GM20000 (cell line): ENCODE data around the gene TSPAN31.

Experiments used
- DNase-seq: peaks from one replicate; pipeline ENCODE4 v3.0.0; 2012; ENCODE audit warnings: low spot score
- CTCF ChIP-seq: IDR thresholded peaks from 2 replicates; pipeline ENCODE4 v1.5.1; 2012; ENCODE audit warnings: mild to moderate bottlenecking, control low read depth; ENCODE audit errors: extremely low read depth, missing control alignments

The TSPAN31 gene

GRCh38 chr12:57764662-57765002 lies 19.8 kb downstream of the TSPAN31 start:
- DNase-seq = no peak

DNA sequence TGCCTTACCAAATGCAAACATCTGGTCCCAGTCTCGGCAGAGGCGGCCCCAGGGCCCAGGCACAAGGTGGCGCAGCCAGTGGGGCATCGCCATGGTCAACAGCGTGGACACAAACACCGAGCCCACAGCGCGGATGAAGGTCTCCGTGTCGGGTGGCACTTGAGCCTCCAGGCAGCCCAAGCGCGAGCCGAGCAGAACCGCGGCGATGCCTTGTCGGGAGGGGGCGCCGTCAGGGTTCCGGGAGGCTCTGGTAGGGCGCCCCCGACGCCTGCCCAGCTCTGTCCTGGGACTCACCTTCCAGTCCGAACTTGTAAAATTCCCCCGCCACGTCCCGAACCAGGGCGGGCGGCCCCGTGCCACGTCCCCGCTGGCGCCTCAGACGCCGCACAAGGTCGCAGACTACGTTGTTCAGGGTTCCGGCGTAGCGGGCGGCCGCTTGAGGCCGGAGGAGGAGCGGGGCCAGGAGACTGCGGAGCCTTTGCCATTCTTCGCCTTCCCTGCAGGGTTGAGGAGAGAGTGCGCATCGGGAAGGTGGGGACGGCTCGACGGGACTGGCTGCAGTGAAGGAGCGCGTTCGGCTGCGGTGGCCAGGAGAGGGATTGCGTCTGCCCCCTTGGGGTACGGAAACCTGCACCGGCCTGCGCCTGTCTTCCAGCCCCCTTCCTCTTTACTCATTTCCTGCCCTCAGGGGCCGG lies 20.3 kb downstream of the TSPAN31 start:
- peak; percentile 59 for TF ChIP-seq CTCF
- peak; percentile 67 for DNase-seq

More at GRCh38 chr12:57764662-57765002, 19.8 kb downstream of the TSPAN31 start:
- TF ChIP-seq CTCF = no peak

- TF ChIP-seq CTCF = no peak
- DNase-seq = no peak
Observed at GRCh38 chr12:57765698-57766463, 21.0 kb downstream of the TSPAN31 start.

DNA sequence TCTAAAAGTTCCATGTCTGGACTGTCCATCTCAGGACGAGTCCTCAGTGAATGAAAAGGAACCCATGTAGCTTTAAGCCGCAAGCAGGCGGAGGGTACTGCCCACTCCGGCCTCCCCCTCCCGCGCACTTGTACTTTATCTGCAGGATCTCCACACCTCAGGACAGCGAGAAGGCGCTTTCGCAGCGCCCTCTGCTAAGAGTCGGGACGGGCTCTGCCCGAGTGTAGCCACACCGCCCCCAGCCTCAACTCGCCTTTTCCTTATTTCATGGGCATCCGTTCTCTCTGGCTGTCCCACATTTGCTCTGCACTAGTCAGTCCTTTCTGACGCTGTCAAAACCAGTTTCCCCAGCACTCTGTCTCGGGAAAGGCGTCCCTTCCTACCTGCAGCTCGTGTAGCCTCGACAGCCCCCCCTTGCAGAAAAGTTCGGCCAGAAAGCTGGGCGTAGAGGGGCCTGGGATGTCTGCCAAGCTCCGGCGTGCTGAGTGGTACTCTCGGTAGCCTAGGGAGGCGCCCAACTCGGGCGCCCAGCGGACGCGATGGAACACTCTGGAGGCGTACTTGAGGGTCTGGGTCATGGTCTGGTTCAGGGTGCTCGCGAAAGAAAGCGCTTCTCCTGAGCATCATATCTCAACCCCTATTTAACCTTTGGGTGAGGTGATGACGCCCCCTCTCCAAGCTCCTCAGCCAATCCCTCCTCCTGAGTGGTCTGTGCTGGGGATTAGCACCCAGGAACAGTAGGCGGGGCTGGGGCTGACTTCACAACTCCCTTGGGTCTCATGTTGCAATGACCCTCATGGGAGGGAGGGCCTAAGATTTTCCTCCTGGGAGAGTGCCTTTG lies 21.8 kb downstream of the TSPAN31 start, which contains the start of gene CYP27B1:
Gene CYP27B1 (minus strand): TSS at position 615 of the 841 bp plus-strand sequence. CDS start 37 bp downstream, at position 578.
- no peak for TF ChIP-seq CTCF
- DNase-seq = no peak

DNA sequence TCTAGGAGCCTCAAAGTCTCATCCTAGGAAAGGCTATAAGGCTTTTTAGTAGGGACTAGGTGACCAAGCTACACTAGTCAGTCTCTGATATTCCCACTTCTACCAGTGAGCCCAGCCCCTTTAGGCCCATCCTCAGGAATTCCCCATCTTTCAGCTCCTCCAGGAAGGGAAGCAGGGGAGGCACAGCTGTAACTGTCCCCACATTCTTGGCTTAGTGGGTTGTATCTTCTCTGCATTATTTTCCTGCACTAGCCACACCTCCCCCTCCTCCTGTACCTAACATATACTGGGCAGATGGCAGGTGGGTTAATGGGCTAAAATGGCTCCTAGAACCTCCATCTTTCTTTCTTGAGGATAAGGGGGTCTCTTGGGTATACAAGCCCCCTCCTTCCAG lies 22.5 kb downstream of the TSPAN31 start:
- DNase-seq = no peak
- TF ChIP-seq CTCF = no peak

GRCh38 chr12:57767876-57768275 lies 23.0 kb downstream of the TSPAN31 start:
- no peak for DNase-seq
- TF ChIP-seq CTCF = no peak
